Measurements from ENCODE around the gene GDF7. TPM values are rescaled to one million over a fixed set of nuclear protein-coding genes. Genes with fewer than 3 reads are reported as not detected.
"Not testable (repeated sequence)": the region's sequence is repeated elsewhere in the genome, so short reads cannot be mapped to it uniquely, and the experiment has no call there.

GDF7 gene
- total RNA-seq, 1 experiment from 2014 or later: 0.02 TPM

DNA sequence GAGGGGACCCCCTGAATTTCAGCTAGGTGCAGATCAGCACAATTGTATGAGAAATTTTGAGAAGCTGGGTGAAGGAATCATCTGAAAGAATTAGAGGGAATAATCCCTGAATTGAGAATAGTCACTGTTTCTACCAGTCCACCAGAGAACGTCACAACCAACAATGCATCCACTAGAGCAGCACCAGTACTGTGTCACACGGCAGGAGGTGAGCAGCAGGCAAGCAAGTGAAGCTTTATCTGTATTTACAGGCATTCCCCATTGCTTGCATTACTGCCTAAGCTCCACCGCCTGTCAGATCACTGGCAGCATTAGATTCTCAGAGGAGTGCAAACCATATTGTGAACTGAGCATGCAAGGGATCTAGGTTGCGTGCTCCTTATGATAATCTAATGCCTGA, 40.7 kb downstream of the GDF7 start (continued):
- TF ChIP-seq EZH2 (IDR thresholded peaks at IDR 0.05) (no peak), ZFX (IDR thresholded peaks at IDR 0.05) (no peak), POLR2A (IDR thresholded peaks at IDR 0.05; ENCODE audit: borderline replicate concordance, extremely low read depth, insufficient read depth, insufficient read length) (no peak), POLR2AphosphoS5 (IDR thresholded peaks at IDR 0.05; ENCODE audit: low read depth, low read length) (no peak), CBX3 (IDR thresholded peaks at IDR 0.05; ENCODE audit: low read depth) (no peak), RAD21 (IDR thresholded peaks at IDR 0.05; ENCODE audit: low read depth) (no peak), ELF1 (IDR thresholded peaks at IDR 0.05; ENCODE audit: borderline replicate concordance, low read depth) (no peak)
- TF ChIP-seq, protein P1, sequence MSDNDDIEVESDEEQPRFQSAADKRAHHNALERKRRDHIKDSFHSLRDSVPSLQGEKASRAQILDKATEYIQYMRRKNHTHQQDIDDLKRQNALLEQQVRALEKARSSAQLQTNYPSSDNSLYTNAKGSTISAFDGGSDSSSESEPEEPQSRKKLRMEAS (IDR thresholded peaks at IDR 0.05): no peak

DNA sequence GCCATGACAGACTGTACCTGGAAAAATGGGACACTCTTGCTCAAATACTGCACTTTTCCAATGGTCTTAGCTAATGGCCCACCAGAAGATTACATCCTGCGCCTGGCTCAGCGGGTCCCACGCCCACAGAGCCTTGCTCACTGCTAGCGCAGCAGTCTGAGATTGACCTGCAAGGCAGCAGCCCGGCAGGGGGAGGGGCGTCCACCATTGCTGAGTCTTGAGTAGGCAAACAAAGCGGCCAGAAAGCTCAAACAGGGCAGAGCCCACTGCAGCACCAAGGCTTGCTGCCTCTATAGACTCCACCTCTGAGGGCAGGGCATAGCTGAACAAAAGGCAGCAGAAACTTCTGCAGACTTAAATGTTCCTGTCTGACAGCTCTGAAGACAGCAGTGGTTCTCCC, 44.7 kb downstream of the GDF7 start:
- H4K20me1 ChIP-seq (ENCODE audit: insufficient read depth); H3K9me3 ChIP-seq (ENCODE audit: control insufficient read depth in 1 of 2, insufficient read depth in 1 of 2, low read depth in 1 of 2, low read length in 2 of 2); H2AFZ ChIP-seq (ENCODE audit: low read depth, low read length, poor library complexity, severe bottlenecking); H3K9me2 ChIP-seq (ENCODE audit: insufficient read depth); H3K4me2 ChIP-seq (ENCODE audit: low read length); RAD21 ChIA-PET (ENCODE audit: low non-redundant PET in 1 of 2, low total read pairs in 2 of 2, uncharacterized antibody in 2 of 2, unreplicated experiment in 2 of 2); POLR2A ChIA-PET; H3K27ac ChIP-seq (ENCODE audit: low read depth, low read length); CTCF ChIA-PET; intact Hi-C loops (cut with micrococcal nuclease); BruUV-seq (replicated peaks); H3K4me1 ChIP-seq (ENCODE audit: control insufficient read depth in 1 of 2, insufficient read depth in 2 of 2, low read length in 2 of 2); DNase-seq (ENCODE audit: low read depth, low spot score); H3K79me2 ChIP-seq (ENCODE audit: insufficient read depth, low read length); ATAC-seq; H3K4me3 ChIP-seq (replicated peaks in 1 of 2; ENCODE audit: low read depth in 1 of 2, low read length in 2 of 2); H3K9ac ChIP-seq (ENCODE audit: low read length); H3K36me3 ChIP-seq (ENCODE audit: control insufficient read depth in 1 of 2, insufficient read depth in 2 of 2, low read length in 2 of 2); H3K27me3 ChIP-seq (ENCODE audit: insufficient read depth, low read length): not testable (repeated sequence)

DNA sequence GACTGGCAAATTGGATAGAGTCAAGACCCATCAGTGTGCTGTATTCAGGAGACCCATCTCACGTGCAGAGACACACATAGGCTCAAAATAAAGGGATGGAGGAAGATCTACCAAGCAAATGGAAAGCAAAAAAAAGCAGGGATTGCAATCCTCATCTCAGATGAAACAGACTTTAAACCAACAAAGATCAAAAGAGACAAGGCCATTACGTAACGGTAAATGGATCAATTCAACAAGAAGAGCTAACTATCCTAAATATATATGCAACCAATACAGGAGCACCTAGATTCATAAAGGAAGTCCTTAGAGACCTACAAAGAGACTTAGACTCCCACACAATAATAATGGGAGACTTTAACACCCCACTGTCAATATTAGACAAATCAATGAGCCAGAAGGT, 46.6 kb downstream of the GDF7 start:
- H3K79me2 ChIP-seq (ENCODE audit: insufficient read depth, low read length); H2AFZ ChIP-seq (ENCODE audit: low read depth, low read length, poor library complexity, severe bottlenecking); H3K4me1 ChIP-seq (ENCODE audit: control insufficient read depth in 1 of 2, insufficient read depth in 2 of 2, low read length in 2 of 2); H3K9ac ChIP-seq (ENCODE audit: low read length); H4K20me1 ChIP-seq (ENCODE audit: insufficient read depth); H3K27me3 ChIP-seq (ENCODE audit: insufficient read depth, low read length); H3K4me2 ChIP-seq (ENCODE audit: low read length); BruUV-seq (replicated peaks); POLR2A ChIA-PET; DNase-seq (ENCODE audit: low read depth, low spot score); H3K9me2 ChIP-seq (ENCODE audit: insufficient read depth); H3K9me3 ChIP-seq (ENCODE audit: control insufficient read depth in 1 of 2, insufficient read depth in 1 of 2, low read depth in 1 of 2, low read length in 2 of 2); H3K36me3 ChIP-seq (ENCODE audit: control insufficient read depth in 1 of 2, insufficient read depth in 2 of 2, low read length in 2 of 2); ATAC-seq; H3K27ac ChIP-seq (ENCODE audit: low read depth, low read length); CTCF ChIA-PET; H3K4me3 ChIP-seq (replicated peaks in 1 of 2; ENCODE audit: low read depth in 1 of 2, low read length in 2 of 2); intact Hi-C loops (cut with micrococcal nuclease): not testable (repeated sequence)
- RAD21 ChIA-PET (ENCODE audit: low non-redundant PET in 1 of 2, low total read pairs in 2 of 2, uncharacterized antibody in 2 of 2, unreplicated experiment in 2 of 2): interaction anchor here in 1 of 2 experiments (0.6 kb wide), 1 partner anchor 40 kb away, joined by 3 read pairs; no protein-coding TSS in a partner anchor

DNA sequence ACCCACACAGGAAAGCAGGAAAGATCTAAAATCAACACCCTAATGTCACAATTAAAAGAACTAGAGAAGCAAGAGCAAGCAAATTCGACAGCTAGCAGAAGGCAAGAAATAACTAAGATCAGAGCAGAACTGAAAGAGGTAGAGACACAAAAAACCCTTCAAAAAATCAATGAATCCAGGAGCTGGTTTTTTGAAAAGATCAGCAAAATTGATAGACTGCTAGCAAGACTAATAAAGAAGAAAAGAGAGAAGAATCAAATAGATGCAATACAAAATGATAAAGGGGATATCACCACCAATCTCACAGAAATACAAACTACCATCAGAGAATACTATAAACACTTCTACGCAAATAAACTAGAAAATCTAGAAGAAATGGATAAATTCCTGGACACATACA, 47.5 kb downstream of the GDF7 start:
- BruUV-seq (replicated peaks); H3K4me3 ChIP-seq (replicated peaks in 1 of 2; ENCODE audit: low read depth in 1 of 2, low read length in 2 of 2); H3K36me3 ChIP-seq (ENCODE audit: control insufficient read depth in 1 of 2, insufficient read depth in 2 of 2, low read length in 2 of 2); POLR2A ChIA-PET; CTCF ChIA-PET; H3K9me3 ChIP-seq (ENCODE audit: control insufficient read depth in 1 of 2, insufficient read depth in 1 of 2, low read depth in 1 of 2, low read length in 2 of 2); H3K27ac ChIP-seq (ENCODE audit: low read depth, low read length); H4K20me1 ChIP-seq (ENCODE audit: insufficient read depth); H3K27me3 ChIP-seq (ENCODE audit: insufficient read depth, low read length); H3K4me2 ChIP-seq (ENCODE audit: low read length); H3K4me1 ChIP-seq (ENCODE audit: control insufficient read depth in 1 of 2, insufficient read depth in 2 of 2, low read length in 2 of 2); ATAC-seq; H3K9me2 ChIP-seq (ENCODE audit: insufficient read depth); DNase-seq (ENCODE audit: low read depth, low spot score); intact Hi-C loops (cut with micrococcal nuclease); H3K9ac ChIP-seq (ENCODE audit: low read length); H2AFZ ChIP-seq (ENCODE audit: low read depth, low read length, poor library complexity, severe bottlenecking); H3K79me2 ChIP-seq (ENCODE audit: insufficient read depth, low read length): not testable (repeated sequence)
- RAD21 ChIA-PET (ENCODE audit: low non-redundant PET in 1 of 2, low total read pairs in 2 of 2, uncharacterized antibody in 2 of 2, unreplicated experiment in 2 of 2): interaction anchor here in 1 of 2 experiments (0.6 kb wide), 1 partner anchor 40 kb away, joined by 3 read pairs; no protein-coding TSS in a partner anchor

DNA sequence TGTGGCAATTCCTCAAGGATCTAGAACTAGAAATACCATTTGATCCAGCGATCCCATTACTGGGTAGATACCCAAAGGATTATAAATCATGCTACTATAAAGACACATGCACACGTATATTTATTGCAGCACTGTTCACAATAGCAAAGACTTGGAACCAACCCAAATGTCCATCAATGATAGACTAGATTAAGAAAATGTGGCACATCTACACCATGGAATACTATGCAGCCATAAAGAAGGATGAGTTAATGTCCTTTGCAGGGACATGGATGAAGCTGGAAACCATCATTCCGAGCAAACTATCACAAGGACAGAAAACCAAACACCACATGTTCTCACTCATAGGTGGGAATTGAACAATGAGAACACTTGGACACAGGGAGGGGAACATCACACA, 49.2 kb downstream of the GDF7 start:
- H3K27ac ChIP-seq (ENCODE audit: low read depth, low read length); H3K4me2 ChIP-seq (ENCODE audit: low read length); H3K9me2 ChIP-seq (ENCODE audit: insufficient read depth); BruUV-seq (replicated peaks); H4K20me1 ChIP-seq (ENCODE audit: insufficient read depth); H2AFZ ChIP-seq (ENCODE audit: low read depth, low read length, poor library complexity, severe bottlenecking); POLR2A ChIA-PET; H3K9ac ChIP-seq (ENCODE audit: low read length); DNase-seq (ENCODE audit: low read depth, low spot score); H3K36me3 ChIP-seq (ENCODE audit: control insufficient read depth in 1 of 2, insufficient read depth in 2 of 2, low read length in 2 of 2); ATAC-seq; H3K9me3 ChIP-seq (ENCODE audit: control insufficient read depth in 1 of 2, insufficient read depth in 1 of 2, low read depth in 1 of 2, low read length in 2 of 2); RAD21 ChIA-PET (ENCODE audit: low non-redundant PET in 1 of 2, low total read pairs in 2 of 2, uncharacterized antibody in 2 of 2, unreplicated experiment in 2 of 2); H3K4me1 ChIP-seq (ENCODE audit: control insufficient read depth in 1 of 2, insufficient read depth in 2 of 2, low read length in 2 of 2); CTCF ChIA-PET; H3K79me2 ChIP-seq (ENCODE audit: insufficient read depth, low read length); H3K27me3 ChIP-seq (ENCODE audit: insufficient read depth, low read length); H3K4me3 ChIP-seq (replicated peaks in 1 of 2; ENCODE audit: low read depth in 1 of 2, low read length in 2 of 2); intact Hi-C loops (cut with micrococcal nuclease): not testable (repeated sequence)
